ENCODE results near the gene CDK17.

The CDK17 gene

GRCh38 chr12:96371790-96372699 is 28.2 kb downstream of the CDK17 start:
- TF ChIP-seq CTCF (IDR thresholded peaks at IDR 0.05) (no peak), ZFX (IDR thresholded peaks at IDR 0.05; ENCODE audit: borderline replicate concordance) (no peak)

GRCh38 chr12:96371138-96371789 is 29.0 kb downstream of the CDK17 start:
- H3K27ac ChIP-seq: no peak overlapping the region
- TF ChIP-seq ZFX (IDR thresholded peaks at IDR 0.05; ENCODE audit: borderline replicate concordance): no peak
- TF ChIP-seq CTCF (IDR thresholded peaks at IDR 0.05): no peak

More at GRCh38 chr12:96371790-96372699, 28.2 kb downstream of the CDK17 start:
- no peak overlapping the region for H3K27ac ChIP-seq

- TF ChIP-seq ZFX (IDR thresholded peaks at IDR 0.05; ENCODE audit: borderline replicate concordance) (no peak), CTCF (IDR thresholded peaks at IDR 0.05) (no peak)
- H3K27ac ChIP-seq: no peak overlapping the region
Observed at GRCh38 chr12:96368687-96369086, 31.6 kb downstream of the CDK17 start.

- no peak overlapping the region for H3K27ac ChIP-seq
- TF ChIP-seq CTCF (IDR thresholded peaks at IDR 0.05) (no peak), ZFX (IDR thresholded peaks at IDR 0.05; ENCODE audit: borderline replicate concordance) (no peak)
Observed at GRCh38 chr12:96368233-96368632, 32.0 kb downstream of the CDK17 start.

GRCh38 chr12:96366381-96366654 is 33.9 kb downstream of the CDK17 start:
- no peak for TF ChIP-seq ZFX (IDR thresholded peaks at IDR 0.05; ENCODE audit: borderline replicate concordance)
- no peak for TF ChIP-seq CTCF (IDR thresholded peaks at IDR 0.05)
- H3K27ac ChIP-seq: no peak overlapping the region

- no peak for TF ChIP-seq CTCF (IDR thresholded peaks at IDR 0.05)
- no peak for TF ChIP-seq ZFX (IDR thresholded peaks at IDR 0.05; ENCODE audit: borderline replicate concordance)
- H3K27ac ChIP-seq: no peak overlapping the region
Observed at GRCh38 chr12:96365604-96366380, 34.4 kb downstream of the CDK17 start.
